Peyer's patch (tissue), 4 donors: ENCODE data around the gene SEPTIN5. TPM values are rescaled to one million over a fixed set of nuclear protein-coding genes. Genes with fewer than 3 reads are reported as not detected.

Source experiments
- DNase-seq, 3 donors: peaks; one replicate each; pipeline ENCODE4 v3.0.0-alpha.2; 2017 to 2019
- H3K27ac ChIP-seq, 4 donors: fragments of 200-600 bp; sonication (generic); one replicate each; pipeline ENCODE4 v1.5.1; 2016 to 2019
- H3K27me3 ChIP-seq, 2 donors: fragments of 200-600 bp; sonication (generic); one replicate each; pipeline ENCODE4 v1.5.1; 2019
- H3K36me3 ChIP-seq, 3 donors: fragments of 200-600 bp; sonication (generic); one replicate each; pipeline ENCODE4 v1.5.1; 2016 to 2019
- H3K4me1 ChIP-seq, 4 donors: fragments of 200-600 bp; sonication (generic); one replicate each; pipeline ENCODE4 v1.5.1; 2016 to 2019
- H3K4me3 ChIP-seq, 4 donors: fragments of 200-600 bp; sonication (generic); 1 replicate in 3 of 4; 2 replicates in 1 of 4; pipeline ENCODE4 v1.5.1; 2016 to 2019; ENCODE audit warnings: mild to moderate bottlenecking in 1 of 4
- H3K9me3 ChIP-seq, 4 donors: fragments of 200-600 bp; sonication (generic); one replicate each; pipeline ENCODE4 v1.5.1; 2016 to 2019; ENCODE audit warnings: mild to moderate bottlenecking in 1 of 4
- CTCF ChIP-seq, 6 experiments: fragments of 450-650 bp in 4 of 6; fragments of 200-600 bp in 2 of 6; sonication (generic) in 1 of 6; IDR thresholded peaks; one replicate each; pipeline ENCODE4 v1.5.1; 2017 to 2019; ENCODE audit warnings: antibody characterized with exemption in 6 of 6, mild to moderate bottlenecking in 3 of 6, moderate library complexity in 1 of 6
- POLR2A ChIP-seq, 2 donors: fragments of 450-650 bp; IDR thresholded peaks; one replicate each; pipeline ENCODE4 v1.5.1; 2017; ENCODE audit warnings: antibody characterized with exemption in 2 of 2, mild to moderate bottlenecking in 2 of 2, moderate library complexity in 2 of 2
- total RNA-seq, 4 donors: library from RNA; depleted of rRNA; stranded (reverse); fragments of >200 nt; gene quantifications; one replicate each; pipeline ENCODE4 v1.1.0, GENCODE V29; 2016

Gene SEPTIN5
- total RNA-seq, 4 donors from 2014 or later, result 2.8 to 20.6 (median 5.0) TPM

- H3K36me3 ChIP-seq, result no peaks in the 10 kb centered on the region
- no peak overlapping the region for H3K27ac ChIP-seq
- H3K4me1 ChIP-seq, result peaks cover 0 to 5% (median 0%) of the 10 kb centered on the region in 4 donors
- no peaks in the 10 kb centered on the region for H3K9me3 ChIP-seq
- TF ChIP-seq CTCF (IDR thresholded peaks at IDR 0.05), result no peak
- TF ChIP-seq POLR2A (IDR thresholded peaks at IDR 0.05), result no peak
- no peak overlapping the region for H3K4me3 ChIP-seq
- no peak for DNase-seq
- H3K27me3 ChIP-seq, result peaks cover 0 to 4% of the 10 kb centered on the region in 2 donors
Observed at GRCh38 chr22:19731361-19732135, 17.2 kb downstream of the SEPTIN5 start.

GRCh38 chr22:19732403-19733113 lies 18.3 kb downstream of the SEPTIN5 start:
- TF ChIP-seq POLR2A (IDR thresholded peaks at IDR 0.05), result no peak
- TF ChIP-seq CTCF (IDR thresholded peaks at IDR 0.05), result no peak
- Histone ChIP-seq H3K27me3 (peaks cover 0 to 4% of the 10 kb centered on the region in 2 donors), H3K36me3 (no peaks in the 10 kb centered on the region), H3K9me3 (no peaks in the 10 kb centered on the region), H3K4me1 (peaks cover 0 to 5% (median 0%) of the 10 kb centered on the region in 4 donors), H3K27ac (no peak overlapping the region), H3K4me3 (no peak overlapping the region)
- no peak for DNase-seq

GRCh38 chr22:19733755-19734154 lies 19.5 kb downstream of the SEPTIN5 start:
- Histone ChIP-seq H3K9me3 (no peaks in the 10 kb centered on the region), H3K27ac (no peak overlapping the region), H3K36me3 (no peaks in the 10 kb centered on the region), H3K27me3 (peaks cover 0 to 4% of the 10 kb centered on the region in 2 donors), H3K4me1 (peaks cover 0 to 5% (median 0%) of the 10 kb centered on the region in 4 donors), H3K4me3 (no peak overlapping the region)
- no peak for DNase-seq
- TF ChIP-seq CTCF (IDR thresholded peaks at IDR 0.05) (no peak), POLR2A (IDR thresholded peaks at IDR 0.05) (no peak)

GRCh38 chr22:19734163-19734562 lies 19.9 kb downstream of the SEPTIN5 start:
- H3K9me3 ChIP-seq, result no peaks in the 10 kb centered on the region
- peaks cover 0 to 5% (median 0%) of the 10 kb centered on the region in 4 donors for H3K4me1 ChIP-seq
- no peak overlapping the region for H3K4me3 ChIP-seq
- H3K27ac ChIP-seq, result no peak overlapping the region
- TF ChIP-seq CTCF (IDR thresholded peaks at IDR 0.05) (no peak), POLR2A (IDR thresholded peaks at IDR 0.05) (no peak)
- H3K27me3 ChIP-seq, result peaks cover 0 to 4% of the 10 kb centered on the region in 2 donors
- H3K36me3 ChIP-seq, result no peaks in the 10 kb centered on the region
- no peak for DNase-seq

- Histone ChIP-seq H3K27ac (no peak overlapping the region), H3K9me3 (no peaks in the 10 kb centered on the region), H3K4me1 (peaks cover 0 to 5% (median 0%) of the 10 kb centered on the region in 4 donors), H3K27me3 (peaks cover 0 to 4% of the 10 kb centered on the region in 2 donors), H3K36me3 (no peaks in the 10 kb centered on the region), H3K4me3 (no peak overlapping the region)
- TF ChIP-seq POLR2A (IDR thresholded peaks at IDR 0.05) (no peak), CTCF (IDR thresholded peaks at IDR 0.05) (no peak)
- DNase-seq, result no peak
Observed at GRCh38 chr22:19734837-19735382, 20.6 kb downstream of the SEPTIN5 start.
